Stimulated activated CD4-positive, alpha-beta T cell treated with anti-CD3 and anti-CD28 coated beads, Interleukin-12 subunit alpha, Interleukin-12 subunit beta, amount 100 ng/mL, for 4 hours (primary cell): ENCODE data around the gene ZNF319.
"Not testable (repeated sequence)": the region's sequence is repeated elsewhere in the genome, so short reads cannot be mapped to it uniquely, and the experiment has no call there.

ENCODE experiments used
- DNase-seq: peaks from one replicate; pipeline ENCODE4 v3.0.0-alpha.2; 2020

ZNF319 gene

DNA sequence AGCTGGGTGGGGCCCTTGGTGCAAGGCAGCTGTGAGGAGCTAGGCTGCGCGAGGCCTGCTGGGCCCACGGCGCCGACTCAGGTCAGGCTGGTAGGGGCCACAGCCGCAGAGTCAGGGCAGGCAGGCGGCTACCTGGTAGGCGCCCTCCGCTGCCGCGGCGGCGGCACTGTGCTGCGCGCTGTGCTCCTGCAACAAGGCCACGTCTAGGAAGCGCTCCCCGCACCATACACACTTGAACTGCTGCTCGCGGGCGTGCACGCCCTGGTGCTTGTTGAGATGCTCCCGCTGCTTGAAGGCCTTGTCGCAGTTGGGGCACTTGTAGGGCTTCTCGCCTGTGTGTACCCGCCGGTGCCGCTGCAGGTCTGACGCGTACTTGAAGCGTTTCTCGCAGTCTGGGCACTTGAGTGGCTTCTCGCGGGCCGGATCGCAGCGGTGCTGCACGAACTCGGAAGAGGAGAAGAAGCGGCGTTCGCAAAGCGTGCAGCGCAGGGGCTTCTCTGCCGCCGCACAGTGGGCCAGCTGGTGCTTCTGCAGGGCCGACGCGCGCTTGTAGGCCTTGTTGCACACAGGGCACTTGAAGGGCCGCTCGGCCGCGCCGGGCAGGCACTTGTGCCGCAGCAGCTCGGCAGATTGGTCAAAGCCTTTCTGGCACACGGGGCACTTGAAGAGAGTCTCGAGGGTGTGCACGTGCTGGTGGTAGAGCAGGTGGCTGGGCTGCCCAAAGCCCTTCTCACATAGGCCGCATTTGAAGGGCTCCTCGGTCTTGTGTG lies 3.9 kb downstream of the ZNF319 start:
- no peak for DNase-seq

DNA sequence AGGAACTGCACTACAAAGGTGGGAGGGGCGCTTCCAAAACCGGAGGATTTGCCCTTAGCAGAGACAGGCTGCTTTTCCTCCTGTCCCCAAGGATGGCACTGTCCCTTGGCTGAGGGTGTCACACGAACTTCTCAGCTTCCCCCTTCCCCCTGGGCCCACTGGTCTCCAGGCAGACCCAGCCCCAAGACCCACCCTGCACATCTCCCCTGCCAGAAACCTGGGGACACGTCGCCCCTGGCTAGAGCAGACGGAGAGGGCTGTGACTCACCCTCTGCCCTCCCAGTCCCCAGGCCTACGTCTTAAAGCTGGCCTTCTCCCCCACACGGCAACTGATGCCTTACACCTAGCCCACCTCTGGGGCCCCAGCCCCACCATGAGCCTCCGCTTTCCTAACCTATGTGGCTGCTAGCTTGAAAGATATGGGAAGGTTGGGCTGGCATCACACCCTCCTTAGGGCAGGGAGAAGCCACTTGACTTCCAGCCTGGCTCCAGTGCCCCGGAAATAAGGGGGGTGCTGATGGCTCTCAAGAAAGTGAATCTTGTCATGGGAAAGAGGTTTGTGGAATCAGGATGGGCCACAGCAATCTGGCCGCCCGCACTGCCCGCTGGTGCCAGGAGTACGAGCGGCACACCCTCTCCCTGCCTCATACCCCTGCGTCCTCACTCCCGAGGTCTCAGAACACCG lies 4.6 kb downstream of the ZNF319 start:
- DNase-seq: no peak

DNA sequence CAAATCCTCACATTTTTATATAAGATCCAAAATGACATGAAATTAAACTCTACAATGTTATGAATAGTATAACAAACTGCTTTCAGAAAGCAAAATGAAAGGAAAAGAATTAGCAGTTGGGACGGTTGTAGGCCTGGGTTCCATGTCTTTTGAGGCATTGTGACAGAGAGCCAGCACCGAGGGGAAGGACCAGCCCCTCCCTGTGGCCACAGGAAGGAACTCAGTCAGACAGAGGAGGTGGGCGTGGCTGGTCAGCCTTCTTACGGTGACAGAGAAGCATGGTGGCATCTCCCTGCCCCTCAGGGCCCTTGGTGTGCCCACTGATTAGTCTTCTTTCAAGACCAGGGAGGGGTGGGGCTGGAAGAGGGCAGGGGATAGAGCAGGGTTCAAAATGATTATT lies 5.7 kb downstream of the ZNF319 start:
- DNase-seq: no peak

DNA sequence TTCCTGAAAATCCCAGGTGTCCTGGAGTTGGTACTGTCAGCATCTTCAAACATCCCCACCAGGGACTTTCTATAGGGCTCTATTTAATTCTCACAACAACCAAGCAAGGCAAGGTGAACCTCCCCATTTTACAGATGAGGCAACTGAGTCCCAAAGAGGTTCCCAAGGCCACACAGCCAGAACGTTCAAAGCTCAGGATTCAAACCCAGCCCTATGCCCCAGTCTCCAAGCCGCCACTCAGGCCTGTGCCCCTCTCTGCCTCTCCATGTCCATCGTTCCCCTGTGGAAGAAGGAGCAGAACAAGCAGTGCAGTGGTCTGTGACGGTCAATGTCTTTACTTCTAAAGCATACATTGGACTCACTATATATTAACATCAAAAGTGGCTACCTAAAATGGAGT lies 6.1 kb downstream of the ZNF319 start:
- DNase-seq: no peak

DNA sequence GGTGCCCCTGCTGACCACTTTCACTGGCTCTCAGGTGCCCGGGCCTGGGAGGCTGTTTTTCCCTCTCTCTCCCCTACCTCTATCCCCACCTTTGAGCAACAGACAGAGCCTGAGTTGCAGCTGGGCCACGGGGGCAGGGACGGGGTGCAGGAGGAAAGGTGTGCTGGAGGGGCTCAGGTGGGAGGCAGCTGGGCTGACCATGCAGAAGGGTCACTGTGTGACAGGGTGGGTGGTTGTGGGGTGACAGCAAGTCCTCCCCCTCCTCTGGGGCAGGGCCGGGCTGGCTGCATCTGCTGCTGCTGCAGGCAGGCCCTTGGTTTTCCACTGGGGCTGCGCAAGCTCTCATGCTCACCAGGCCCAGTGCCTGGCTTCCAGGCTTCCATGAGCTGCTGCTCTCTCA lies 6.6 kb downstream of the ZNF319 start:
- DNase-seq: no peak

DNA sequence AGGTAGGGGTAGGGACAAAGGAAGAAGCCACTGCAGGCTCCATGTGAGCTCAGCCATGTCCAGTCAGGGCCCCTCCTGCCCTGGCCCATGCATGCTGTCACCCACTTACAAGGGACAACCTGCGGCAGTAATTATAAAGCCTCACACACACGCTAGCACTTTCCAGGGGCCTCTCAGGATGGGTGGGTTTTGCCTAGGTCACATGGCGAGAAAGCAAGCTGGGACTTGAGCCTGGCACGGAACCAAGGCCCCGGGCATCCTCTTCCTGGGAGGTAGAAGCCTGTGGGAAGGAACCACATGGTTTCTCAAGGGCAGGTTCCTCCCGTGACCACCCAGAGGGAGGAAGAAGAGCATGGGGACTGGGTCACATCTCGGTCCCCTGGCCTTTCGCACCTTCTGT lies 7.0 kb downstream of the ZNF319 start:
- DNase-seq: no peak

DNA sequence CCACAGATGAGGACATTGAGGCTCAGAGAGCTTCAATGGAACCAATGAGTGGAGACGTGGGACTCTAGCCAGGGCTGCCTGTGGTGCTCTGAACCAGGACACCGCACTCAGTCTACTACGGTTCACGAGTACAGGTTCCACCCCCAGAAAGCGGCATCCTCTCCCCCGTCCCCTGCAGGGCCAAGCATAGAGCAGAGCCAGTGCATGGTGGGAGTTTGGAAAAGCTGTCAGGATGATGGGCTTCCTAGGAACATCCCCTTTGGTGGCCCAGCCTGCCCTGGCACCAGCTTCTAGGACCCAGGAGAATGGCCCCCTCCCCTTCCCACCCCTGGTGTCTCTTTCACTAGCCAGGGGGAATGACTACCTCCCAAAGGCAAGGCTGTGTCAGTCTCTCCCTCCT lies 8.4 kb downstream of the ZNF319 start:
- DNase-seq: no peak

DNA sequence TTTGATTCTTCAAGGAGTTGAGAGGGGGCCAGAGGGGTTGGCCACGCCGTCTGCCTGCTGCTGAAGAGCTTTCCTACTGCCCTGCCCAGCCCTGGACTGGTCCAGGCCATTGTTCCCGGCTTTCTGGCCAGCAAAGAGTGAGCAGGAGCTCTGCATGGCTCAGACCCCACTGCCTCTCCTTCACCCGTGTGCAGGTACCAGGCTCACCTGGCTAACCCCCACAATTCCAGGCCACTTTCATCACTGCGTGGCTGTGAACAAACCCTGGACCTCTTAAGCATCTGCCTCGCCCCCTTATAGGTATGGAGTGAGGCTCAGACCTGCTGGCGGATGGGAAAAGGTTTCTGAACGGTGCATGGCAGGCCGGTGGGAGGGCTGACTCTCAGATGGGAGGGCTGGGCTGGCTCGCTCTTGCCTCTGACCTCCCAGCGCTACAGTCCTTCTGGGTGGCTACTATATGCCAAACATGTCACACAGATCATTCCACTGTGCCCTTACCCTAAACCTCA lies 8.9 kb downstream of the ZNF319 start:
- DNase-seq: no peak

DNA sequence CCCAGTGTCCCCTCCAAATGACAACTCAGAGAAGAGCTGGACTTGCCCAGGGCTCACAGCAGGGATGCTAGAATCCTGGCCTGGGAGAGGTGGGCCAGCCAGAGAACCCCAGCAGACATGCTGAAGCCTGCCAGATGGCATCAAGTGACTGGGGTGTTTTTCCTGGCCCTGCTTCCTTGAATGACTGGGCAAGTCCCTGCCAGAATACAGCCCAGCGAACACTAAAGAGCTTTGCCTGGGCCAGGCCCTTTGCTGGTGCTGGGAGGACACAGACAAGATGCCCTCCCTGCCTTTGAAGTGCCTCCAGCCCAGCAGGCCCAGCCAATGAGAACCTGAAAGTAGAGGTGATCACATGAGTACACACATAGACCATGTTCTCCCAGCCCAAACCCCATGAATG lies 11.5 kb downstream of the ZNF319 start:
- no peak for DNase-seq

DNA sequence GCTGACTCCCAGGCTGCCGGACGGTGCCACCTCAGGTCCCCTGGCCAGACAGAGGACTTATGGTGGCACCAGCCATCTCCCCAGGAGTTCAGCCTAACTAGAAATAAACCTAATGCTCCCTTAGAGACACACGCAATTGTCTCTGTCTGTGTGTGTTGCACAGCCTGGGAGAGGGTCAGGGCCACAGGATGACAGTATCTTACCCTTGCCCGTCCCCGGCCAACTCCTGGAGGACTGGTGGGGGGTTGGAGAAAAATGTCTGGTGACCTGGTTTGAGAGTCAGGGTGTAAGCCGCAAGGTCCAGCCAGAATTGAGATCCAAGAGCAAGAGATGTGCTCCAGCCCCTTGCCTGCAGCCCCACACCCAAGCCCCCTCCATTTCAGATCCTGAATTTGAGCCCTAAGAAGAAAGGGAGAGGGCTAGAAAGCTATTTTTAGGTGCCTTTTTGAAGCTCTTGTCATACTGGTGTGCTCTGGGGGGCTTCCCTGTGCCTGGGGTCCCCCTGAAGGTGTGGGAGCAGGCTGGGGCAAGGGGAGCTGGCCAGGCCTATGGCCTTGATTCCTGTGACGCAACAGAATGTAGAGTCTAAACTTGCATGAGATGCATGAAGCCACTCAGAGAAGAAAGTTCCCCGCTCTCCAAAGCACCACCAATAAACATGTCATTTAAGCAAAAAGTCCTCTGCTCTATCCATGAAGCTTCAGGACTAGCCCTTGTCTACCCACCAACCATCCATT lies 12.9 kb downstream of the ZNF319 start:
- no peak for DNase-seq

DNA sequence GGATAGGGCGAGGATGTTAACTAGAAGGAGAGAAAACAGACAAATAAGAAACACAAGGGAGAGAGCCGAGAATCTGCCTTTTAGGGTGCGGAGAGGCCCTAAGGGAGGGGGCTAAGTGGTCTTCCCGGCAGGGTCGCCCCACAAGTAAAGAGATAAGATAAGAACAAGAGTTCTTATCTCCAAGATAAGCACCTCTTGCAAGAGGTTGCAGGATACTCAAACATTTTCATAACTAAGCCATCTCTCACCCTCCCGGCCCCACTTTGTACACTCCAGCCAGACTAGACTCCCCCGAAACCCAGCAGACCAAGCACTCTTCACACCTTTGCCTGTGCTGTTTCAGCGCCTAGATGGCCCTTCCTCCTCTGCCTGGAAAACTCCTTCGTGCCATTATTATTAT lies 14.3 kb downstream of the ZNF319 start:
- no peak for DNase-seq

DNA sequence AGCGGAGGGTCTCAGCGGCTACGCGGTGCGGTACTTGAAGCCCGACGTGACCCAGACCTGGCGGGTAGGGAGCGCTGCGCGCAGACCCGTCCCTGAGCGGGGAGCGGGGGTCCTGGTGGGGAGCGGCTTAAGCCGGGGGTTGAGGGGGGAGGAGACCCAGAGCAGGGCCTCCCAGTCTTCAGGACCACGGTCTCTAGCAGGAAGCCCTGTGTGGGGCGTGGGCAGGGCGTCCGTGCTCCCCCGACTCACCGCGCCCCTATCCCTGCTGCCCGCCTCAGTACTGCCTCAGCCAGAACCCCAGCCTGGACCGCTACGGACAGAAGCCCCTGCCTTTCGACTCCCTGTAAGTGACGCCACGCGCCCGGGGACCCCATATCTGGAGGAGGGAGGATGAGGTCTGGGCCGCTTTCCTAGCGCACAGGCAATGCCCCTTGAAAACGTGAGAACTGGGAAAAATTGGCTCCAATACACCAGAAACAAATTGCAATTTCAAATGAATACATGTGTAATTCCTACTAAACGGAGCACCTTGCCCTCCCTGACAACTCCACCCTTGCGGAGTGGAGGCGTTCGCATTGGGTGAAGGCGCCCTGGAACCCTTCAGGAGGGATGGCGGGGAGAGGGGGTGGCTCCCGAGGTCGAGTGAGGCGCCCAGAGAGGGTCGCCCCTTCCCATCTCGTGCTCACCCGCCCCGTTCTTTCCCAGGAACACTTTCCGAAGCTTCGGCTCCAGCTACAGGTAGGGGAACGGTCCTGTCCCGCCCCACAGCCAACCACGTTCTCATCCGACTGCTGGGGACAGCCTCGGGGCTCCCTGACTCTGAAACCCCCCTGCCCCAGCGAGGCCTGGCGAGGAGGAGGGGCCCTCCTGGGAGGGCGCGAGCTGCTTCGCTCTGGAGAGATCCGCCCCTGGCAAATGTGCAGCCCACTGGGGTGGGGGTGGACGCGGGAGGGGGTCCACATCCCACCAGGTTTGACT lies 15.0 kb downstream of the ZNF319 start:
- no peak for DNase-seq

DNA sequence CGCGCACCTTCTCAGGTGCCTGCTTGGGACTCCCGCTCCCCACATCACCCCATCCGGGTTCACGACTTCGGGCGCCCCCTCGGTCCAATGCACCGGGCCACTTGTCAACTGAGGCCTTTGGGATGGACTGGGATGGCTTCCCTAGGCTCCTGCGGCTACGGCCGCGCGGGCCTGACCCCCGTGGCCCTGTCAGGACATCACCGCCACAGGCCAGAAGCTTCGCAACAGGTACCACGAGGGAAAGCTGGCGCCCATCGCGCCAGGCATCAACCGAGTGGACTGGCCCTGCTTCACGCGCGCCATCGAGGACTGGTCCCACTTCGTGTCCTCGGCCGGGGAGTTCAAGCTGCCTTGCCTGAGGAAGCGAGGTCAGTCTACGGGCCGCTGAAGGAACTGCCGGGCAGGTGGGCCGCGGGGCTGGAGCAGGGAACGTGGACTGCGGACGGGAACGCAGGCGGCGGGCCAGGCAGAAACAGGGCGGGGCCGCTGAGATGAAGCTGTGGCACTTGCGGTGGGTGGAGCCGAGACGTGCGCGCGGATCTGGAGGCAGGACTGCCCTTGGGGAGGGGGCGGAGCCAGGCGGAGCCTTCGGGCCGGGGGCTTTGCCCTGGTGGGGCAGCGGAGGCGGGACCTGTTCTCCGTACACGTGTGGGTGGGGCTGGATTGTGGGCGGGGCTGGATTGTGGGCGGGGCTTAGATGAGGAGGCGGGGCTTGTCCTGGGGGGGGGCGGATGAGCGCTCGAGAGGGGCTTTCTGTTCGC lies 15.8 kb downstream of the ZNF319 start:
- peak; percentile 90 for DNase-seq

DNA sequence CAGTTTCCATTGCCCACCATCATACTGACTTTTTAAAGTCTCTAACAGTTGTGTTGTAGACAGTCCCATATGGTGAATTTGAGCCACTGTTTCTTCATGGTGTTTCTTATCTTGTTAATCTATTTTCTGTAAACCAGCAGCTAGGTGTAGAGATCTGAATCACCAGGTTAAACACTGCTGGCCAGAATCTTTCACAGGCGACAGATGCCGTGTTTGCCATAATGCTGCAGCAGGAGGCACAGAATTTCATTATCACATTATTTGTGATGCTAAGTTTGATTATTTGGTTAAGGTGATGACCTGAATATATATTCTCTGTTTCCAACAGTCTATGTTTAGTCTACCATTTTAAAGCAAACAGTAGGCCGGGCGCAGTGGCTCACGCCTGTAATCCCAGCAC lies 18.1 kb downstream of the ZNF319 start:
- DNase-seq: no peak

DNA sequence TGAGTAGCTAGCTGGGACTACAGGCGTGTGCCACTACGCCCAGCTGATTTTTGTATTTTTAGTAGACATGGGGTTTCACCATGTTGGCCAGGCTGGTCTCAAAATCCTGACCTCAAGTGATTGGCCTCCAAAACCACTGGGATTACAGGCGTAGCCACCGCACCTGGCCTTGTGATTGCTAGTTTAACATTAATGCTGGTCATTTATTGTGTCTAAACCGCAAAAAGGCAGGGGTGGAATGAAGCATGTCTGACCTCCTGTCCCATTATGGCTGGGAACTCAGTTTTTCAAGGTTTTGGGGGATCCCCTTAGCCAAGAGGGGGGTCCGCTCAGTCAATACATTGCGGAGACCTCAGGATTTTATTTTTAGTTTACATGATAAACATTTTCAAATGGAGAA lies 18.8 kb downstream of the ZNF319 start:
- DNase-seq: no peak

DNA sequence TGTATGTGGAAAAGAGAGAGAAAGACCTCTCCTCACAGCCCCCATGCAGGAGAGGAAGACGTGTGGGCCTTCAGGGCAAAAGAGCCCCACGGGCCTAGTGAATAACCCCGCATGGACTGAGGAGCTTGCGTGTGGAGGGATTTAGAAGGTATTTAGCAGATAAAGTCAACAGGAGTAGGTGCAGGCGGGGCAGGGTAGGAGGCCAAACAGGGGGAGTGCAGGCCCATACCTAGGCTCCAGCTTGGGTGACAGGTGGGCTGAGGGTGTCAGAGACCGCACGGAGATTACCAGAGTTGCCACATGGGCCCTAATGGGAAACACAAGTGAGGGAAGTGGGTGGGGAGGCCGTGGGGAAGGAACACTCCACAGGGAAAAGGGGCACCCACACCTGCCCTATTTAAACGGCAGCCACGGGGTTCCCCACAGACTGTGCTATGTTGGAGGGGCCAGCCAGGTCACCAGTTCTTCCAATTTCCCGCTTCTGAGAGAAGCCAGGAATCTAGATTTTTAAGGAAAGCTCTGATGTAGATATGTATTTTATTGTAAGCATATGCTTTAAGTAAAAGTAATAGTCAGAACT lies 21.4 kb downstream of the ZNF319 start:
- DNase-seq: no peak

DNA sequence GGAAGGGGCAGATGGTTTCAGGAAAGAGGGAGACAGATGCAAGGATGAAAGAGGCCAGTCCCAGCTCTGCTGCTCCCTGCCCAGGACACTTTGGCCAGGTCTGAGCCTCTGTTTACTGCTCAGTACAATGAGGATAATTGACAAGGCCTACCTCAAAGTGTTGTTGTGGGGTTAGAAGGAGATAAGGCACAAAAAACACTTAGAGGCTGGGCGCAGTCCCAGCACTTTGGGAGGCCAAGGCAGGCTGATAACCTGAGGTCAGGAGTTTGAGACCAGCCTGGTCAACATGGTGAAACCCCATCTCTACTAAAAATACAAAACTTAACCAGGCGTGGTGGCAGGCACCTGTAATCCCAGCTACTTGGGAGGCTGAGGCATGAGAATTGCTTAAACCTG lies 22.4 kb downstream of the ZNF319 start:
- DNase-seq: not testable (repeated sequence)

DNA sequence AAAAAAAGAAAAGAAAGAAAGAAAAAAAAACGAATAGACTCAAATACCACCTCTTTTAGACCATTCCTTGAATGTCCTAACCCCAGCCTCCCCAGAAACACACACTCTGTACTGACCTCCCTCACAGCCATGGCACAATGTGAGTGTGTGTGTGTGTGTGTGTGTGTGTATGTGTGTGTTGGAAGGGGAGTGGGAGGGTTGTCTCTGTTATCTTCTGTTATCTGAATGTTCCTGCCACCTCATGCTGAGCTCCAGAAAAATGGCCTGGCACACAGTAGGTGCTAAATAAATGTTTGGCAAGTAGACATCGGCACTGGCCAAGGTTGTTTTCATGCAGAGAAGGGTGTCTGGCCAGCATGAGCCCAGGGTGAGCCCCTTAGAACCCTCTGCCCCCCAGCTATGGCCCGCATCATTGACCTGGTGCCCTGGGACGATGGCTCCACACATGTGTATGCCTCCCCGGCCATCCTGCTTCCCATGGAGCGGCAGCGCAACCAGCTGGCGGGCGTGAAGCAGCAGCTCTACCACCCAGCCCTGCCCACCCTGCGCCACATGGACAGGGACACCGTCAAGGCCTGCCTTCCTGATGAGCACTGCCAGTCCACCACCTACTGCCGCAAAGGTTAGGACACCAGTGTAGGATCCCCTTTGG lies 22.9 kb downstream of the ZNF319 start:
- no peak for DNase-seq

DNA sequence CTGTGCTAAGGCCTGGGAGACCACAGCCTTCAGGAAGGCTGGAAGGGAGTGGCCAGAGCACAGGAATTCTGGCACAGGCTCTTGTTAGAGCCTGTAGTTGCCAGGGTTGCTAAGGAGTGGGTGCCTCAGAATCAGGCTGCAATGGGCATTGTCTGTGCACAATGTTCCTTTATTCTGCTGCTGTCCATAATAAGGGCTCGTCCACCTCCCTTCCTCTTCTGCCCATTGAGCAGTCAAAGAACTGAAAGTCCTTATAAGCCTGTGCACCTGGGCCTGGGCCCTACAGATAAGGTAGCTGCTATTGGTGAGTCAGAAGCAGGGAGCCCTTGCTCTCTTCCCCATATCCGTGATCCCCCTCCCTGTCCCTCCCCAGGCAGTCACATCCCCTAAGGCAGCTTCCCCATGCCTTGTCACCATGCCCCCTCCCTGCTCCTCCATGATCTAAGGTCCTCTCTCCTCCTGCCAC lies 24.1 kb downstream of the ZNF319 start:
- no peak for DNase-seq

DNA sequence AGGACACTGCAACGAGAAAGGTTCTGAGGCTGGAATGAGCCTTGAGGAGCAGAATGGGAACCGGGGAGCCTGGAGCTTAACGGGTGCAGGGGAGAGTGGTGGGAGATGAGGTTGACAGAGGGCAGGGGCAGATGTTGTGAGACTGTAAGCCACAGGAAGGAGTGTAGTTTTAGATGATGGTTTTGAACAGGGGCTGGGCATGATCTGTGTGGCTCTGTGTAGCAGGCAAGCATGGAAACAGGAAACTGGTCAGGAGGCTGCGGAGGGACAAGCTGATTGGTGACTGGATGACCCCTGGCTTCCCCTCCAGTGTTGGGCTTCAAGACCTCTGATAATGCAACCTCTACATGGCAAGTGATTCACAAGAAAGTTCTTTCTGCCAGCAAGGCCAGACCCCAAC lies 28.2 kb downstream of the ZNF319 start:
- no peak for DNase-seq

DNA sequence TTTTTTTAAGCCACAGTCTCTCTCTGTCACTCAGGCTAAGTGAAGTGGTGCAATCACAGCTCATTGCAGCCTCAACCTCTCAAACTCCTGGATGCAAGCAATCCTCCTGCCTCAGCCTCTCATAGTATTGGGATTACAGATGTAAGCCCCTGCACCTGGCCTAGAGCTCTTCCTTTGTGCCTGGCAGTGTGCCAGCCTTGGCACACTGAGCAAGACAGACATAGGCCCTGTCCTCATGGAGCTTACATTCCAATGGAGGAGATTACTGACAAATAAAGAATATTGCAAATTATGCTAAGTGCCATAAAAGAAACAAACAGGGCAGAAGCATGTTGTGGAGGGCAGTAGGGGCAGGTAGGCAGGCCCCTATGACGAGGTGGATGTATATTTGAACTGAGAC lies 28.6 kb downstream of the ZNF319 start:
- no peak for DNase-seq
